Panc1 (cell line): Measurements from ENCODE around the gene LRP1B. TPM values are rescaled to one million over a fixed set of nuclear protein-coding genes. Genes with fewer than 3 reads are reported as not detected.

Experiments
- ATAC-seq: fragments of 200-7000 bp; cut with Tn5 transposase; 2 replicates; pipeline ENCODE4 v1.9.1; 2020; ENCODE audit warnings: mild to moderate bottlenecking, moderate library complexity
- BruUV-seq: library from RNA; stranded (reverse); fragments of 400-500 nt; replicated peaks from 2 replicates; lab custom pipeline; 2021; lab: Mats Ljungman, UMichigan
- CTCF ChIA-PET: fragments of 300-600 bp; sonication (Branson Sonifier 250); formaldehyde crosslinking; loops from one replicate; lab custom pipeline; 2022; ENCODE audit warnings: antibody characterized with exemption; lab: Charles Lee
- POLR2A ChIA-PET: fragments of 300-600 bp; sonication (Branson Sonifier 250); formaldehyde crosslinking; loops from one replicate; lab custom pipeline; 2022; ENCODE audit warnings: antibody characterized with exemption; lab: Charles Lee
- DNase-seq: peaks from one replicate; pipeline ENCODE4 v3.0.0-alpha.2; 2010; ENCODE audit warnings: low read depth, low spot score
- H3K27ac ChIP-seq: 2 replicates; pipeline ENCODE4 v1.5.1; 2011; ENCODE audit warnings: mild to moderate bottlenecking, low read length, inconsistent platforms
- H3K27me3 ChIP-seq: fragments of 200-500 bp; sonication (Bioruptor generic); 2 replicates; pipeline ENCODE4 v1.6.0; 2014; ENCODE audit warnings: low read length, inconsistent platforms; ENCODE audit not compliant: control insufficient read depth, insufficient read depth
- H3K36me3 ChIP-seq: fragments of 200-500 bp; sonication (Bioruptor generic); 2 replicates; pipeline ENCODE4 v1.5.1; 2014; ENCODE audit warnings: inconsistent platforms, mild to moderate bottlenecking, low read length, moderate library complexity; ENCODE audit not compliant: control insufficient read depth, insufficient read depth
- H3K4me1 ChIP-seq: 2 replicates; pipeline ENCODE4 v1.5.1; 2011; ENCODE audit warnings: inconsistent platforms, mild to moderate bottlenecking, low read length, moderate library complexity; ENCODE audit not compliant: control insufficient read depth, insufficient read depth
- H3K4me3 ChIP-seq, 2 experiments: 2 replicates each; pipeline ENCODE4 v1.5.1; 2011 to 2012; ENCODE audit warnings: low read depth in 2 of 2, low read length in 2 of 2, mild to moderate bottlenecking in 2 of 2, inconsistent platforms in 1 of 2, moderate library complexity in 1 of 2
- H3K9me3 ChIP-seq: fragments of 200-500 bp; sonication (Bioruptor generic); 2 replicates; pipeline ENCODE4 v1.5.1; 2014; ENCODE audit warnings: low read depth, mild to moderate bottlenecking, inconsistent platforms, low read length, moderate library complexity; ENCODE audit not compliant: control insufficient read depth, insufficient read depth
- CTCF ChIP-seq: fragments of 450-650 bp; IDR thresholded peaks from 2 replicates; pipeline ENCODE4 v1.5.1; 2017; ENCODE audit warnings: mild to moderate bottlenecking
- POLR2AphosphoS5 ChIP-seq: IDR thresholded peaks from 2 replicates; pipeline ENCODE4 v1.6.1; 2012; ENCODE audit warnings: mild to moderate bottlenecking, low read depth, low read length, moderate library complexity
- REST ChIP-seq, 2 experiments: IDR thresholded peaks; 2 replicates each; pipeline ENCODE4 v1.6.1; 2011 to 2012; ENCODE audit warnings: low read depth in 2 of 2, control low read depth in 1 of 2, low read length in 1 of 2, mild to moderate bottlenecking in 1 of 2, moderate library complexity in 1 of 2; ENCODE audit not compliant: insufficient read depth in 1 of 2
- SIN3A ChIP-seq: IDR thresholded peaks from 2 replicates; pipeline ENCODE4 v1.6.1; 2012; ENCODE audit warnings: low read depth, mild to moderate bottlenecking, low read length, moderate library complexity, borderline replicate concordance; ENCODE audit not compliant: insufficient read depth
- TCF7L2 ChIP-seq: IDR thresholded peaks from 2 replicates; pipeline ENCODE4 v1.6.1; 2011; ENCODE audit warnings: mild to moderate bottlenecking, low read depth, low read length, inconsistent platforms
- in situ Hi-C: cut with HindIII; loops from 2 replicates; pipeline ENCODE4 v1.10.0; 2016; ENCODE audit warnings: low sequenced_read_pairs, low pct_unique_long_range_greater_than_20kb
- intact Hi-C: fragments of 100-400 bp; cut with micrococcal nuclease; formaldehyde crosslinking; loops from one replicate; pipeline ENCODE4 v1.10.0; 2022; ENCODE audit not compliant: unreplicated experiment
- total RNA-seq: library from RNA; stranded (reverse); gene quantifications from one replicate; pipeline ENCODE4 v1.2.1, GENCODE V29; 2021; ENCODE audit not compliant: unreplicated experiment

The LRP1B gene
- total RNA-seq, 1 experiment from 2014 or later: 0.54 TPM

GRCh38 chr2:142100139-142100873 is 30.5 kb downstream of the LRP1B start:
- CTCF ChIA-PET: no interaction called here
- BruUV-seq: no TSS peak
- no peak overlapping the region for H3K4me3 ChIP-seq
- H3K27ac ChIP-seq: no peak overlapping the region
- no peak for TF ChIP-seq TCF7L2
- TF ChIP-seq REST (IDR thresholded peaks at IDR 0.05; ENCODE audit: insufficient read depth in 1 of 2, low read depth in 2 of 2, low read length in 1 of 2): no peak
- TF ChIP-seq SIN3A: no peak
- TF ChIP-seq POLR2AphosphoS5: no peak
- TF ChIP-seq CTCF: no peak
- H3K4me1 ChIP-seq: no peaks in the 10 kb centered on the region
- no peaks in the 10 kb centered on the region for H3K27me3 ChIP-seq
- no peaks in the 10 kb centered on the region for H3K36me3 ChIP-seq
- intact Hi-C loops (no loop called here), in situ Hi-C loops (no loop called here)
- POLR2A ChIA-PET: no interaction called here
- H3K9me3 ChIP-seq: no peaks in the 10 kb centered on the region
- ATAC-seq: no peak
- no peak for DNase-seq

GRCh38 chr2:142097711-142098110 is 33.1 kb downstream of the LRP1B start:
- ChIA-PET POLR2A (no interaction called here), CTCF (no interaction called here)
- H3K9me3 ChIP-seq: no peaks in the 10 kb centered on the region
- H3K4me1 ChIP-seq: no peaks in the 10 kb centered on the region
- no peak overlapping the region for H3K27ac ChIP-seq
- DNase-seq (no peak), ATAC-seq (no peak)
- no peak for TF ChIP-seq REST (IDR thresholded peaks at IDR 0.05; ENCODE audit: insufficient read depth in 1 of 2, low read depth in 2 of 2, low read length in 1 of 2)
- no peak for TF ChIP-seq CTCF
- TF ChIP-seq TCF7L2: no peak
- in situ Hi-C loops: no loop called here
- H3K36me3 ChIP-seq: no peaks in the 10 kb centered on the region
- intact Hi-C loops: no loop called here
- no TSS peak for BruUV-seq
- no peaks in the 10 kb centered on the region for H3K27me3 ChIP-seq
- H3K4me3 ChIP-seq: no peak overlapping the region
